Activated T-cell treated with anti-CD3 and anti-CD28 coated beads for 4 hours (primary cell): ENCODE data around the gene ADH6.
"Not testable (repeated sequence)": the region's sequence is repeated elsewhere in the genome, so short reads cannot be mapped to it uniquely, and the experiment has no call there.

ENCODE experiments used
- DNase-seq: peaks from one replicate; pipeline ENCODE4 v3.0.0-alpha.2; 2020

The ADH6 gene

GRCh38 chr4:99219072-99219471 lies at the start of gene ADH6:
Gene ADH6 (minus strand): TSS chr4:99219246. CDS start chr4:99219152, 94 bp downstream.
- no peak for DNase-seq

GRCh38 chr4:99264927-99265326 lies 45.9 kb upstream of the ADH6 start:
- DNase-seq, result no peak

- DNase-seq, result no peak
Measured at GRCh38 chr4:99252746-99253145, 33.7 kb upstream of the ADH6 start.

- DNase-seq, result no peak
Measured at GRCh38 chr4:99248714-99249113, 29.7 kb upstream of the ADH6 start.

GRCh38 chr4:99235955-99236354 lies 16.9 kb upstream of the ADH6 start:
- no peak for DNase-seq

- DNase-seq, result no peak
Measured at GRCh38 chr4:99234331-99235010, 15.4 kb upstream of the ADH6 start.

GRCh38 chr4:99233397-99233796 lies 14.4 kb upstream of the ADH6 start:
- not testable (repeated sequence) for DNase-seq

GRCh38 chr4:99228706-99229105 lies 9.7 kb upstream of the ADH6 start:
- not testable (repeated sequence) for DNase-seq

GRCh38 chr4:99227646-99228045 lies 8.6 kb upstream of the ADH6 start:
- DNase-seq, result not testable (repeated sequence)

GRCh38 chr4:99221980-99222379 lies 2.9 kb upstream of the ADH6 start:
- no peak for DNase-seq

- no peak for DNase-seq
Measured at GRCh38 chr4:99219479-99219878, 433 bp upstream of the ADH6 start.

- DNase-seq, result no peak
Measured at GRCh38 chr4:99215521-99215920, 3.5 kb downstream of the ADH6 start.

- DNase-seq, result no peak
Measured at GRCh38 chr4:99210789-99211188, 8.3 kb downstream of the ADH6 start.

GRCh38 chr4:99209671-99210070 lies 9.4 kb downstream of the ADH6 start:
- no peak for DNase-seq

GRCh38 chr4:99208719-99209075 lies 10.3 kb downstream of the ADH6 start:
- DNase-seq, result no peak

- no peak for DNase-seq
Measured at GRCh38 chr4:99207911-99208718, 10.9 kb downstream of the ADH6 start.

- DNase-seq, result no peak
Measured at GRCh38 chr4:99207069-99207743, 11.8 kb downstream of the ADH6 start.

- no peak for DNase-seq
Measured at GRCh38 chr4:99205153-99205979, 13.7 kb downstream of the ADH6 start.

GRCh38 chr4:99202536-99202935 lies 16.5 kb downstream of the ADH6 start:
- no peak for DNase-seq

GRCh38 chr4:99202094-99202493 lies 17.0 kb downstream of the ADH6 start:
- no peak for DNase-seq

- DNase-seq, result no peak
Measured at GRCh38 chr4:99201690-99202089, 17.4 kb downstream of the ADH6 start.

GRCh38 chr4:99200138-99200537 lies 18.9 kb downstream of the ADH6 start:
- no peak for DNase-seq

- no peak for DNase-seq
Measured at GRCh38 chr4:99190336-99190735, 28.7 kb downstream of the ADH6 start.
